Islet precursor cell (in vitro differentiated cells): ENCODE results near the gene SOS2.
"Not testable (repeated sequence)": the region's sequence is repeated elsewhere in the genome, so short reads cannot be mapped to it uniquely, and the experiment has no call there.

Source experiments
- DNase-seq: peaks from one replicate; pipeline ENCODE4 v3.0.0-alpha.2; 2018

Gene SOS2

GRCh38 chr14:50083467-50084337 lies 147.7 kb downstream of the SOS2 start:
- no peak for DNase-seq

- no peak for DNase-seq
These were observed 148.5 kb downstream of the SOS2 start for GRCh38 chr14:50082784-50083466.

GRCh38 chr14:50082308-50082742 lies 149.1 kb downstream of the SOS2 start:
- DNase-seq, result no peak

DNA sequence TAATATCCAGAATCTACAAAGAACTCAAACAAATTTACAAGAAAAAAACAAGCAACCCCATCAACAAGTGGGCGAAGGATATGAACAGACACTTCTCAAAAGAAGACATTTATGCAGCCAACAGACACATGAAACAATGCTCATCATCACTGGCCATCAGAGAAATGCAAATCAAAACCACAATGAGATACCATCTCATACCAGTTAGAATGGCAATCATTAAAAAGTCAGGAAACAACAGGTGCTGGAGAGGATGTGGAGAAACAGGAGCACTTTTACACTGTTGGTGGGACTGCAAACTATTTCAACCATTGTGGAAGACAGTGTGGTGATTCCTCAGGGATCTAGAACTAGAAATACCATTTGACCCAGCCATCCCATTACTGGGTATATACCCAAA lies 152.3 kb downstream of the SOS2 start:
- not testable (repeated sequence) for DNase-seq

GRCh38 chr14:50073663-50074062 lies 157.7 kb downstream of the SOS2 start:
- DNase-seq, result not testable (repeated sequence)

- DNase-seq, result no peak
These were observed 159.0 kb downstream of the SOS2 start for GRCh38 chr14:50072395-50072794.

DNA sequence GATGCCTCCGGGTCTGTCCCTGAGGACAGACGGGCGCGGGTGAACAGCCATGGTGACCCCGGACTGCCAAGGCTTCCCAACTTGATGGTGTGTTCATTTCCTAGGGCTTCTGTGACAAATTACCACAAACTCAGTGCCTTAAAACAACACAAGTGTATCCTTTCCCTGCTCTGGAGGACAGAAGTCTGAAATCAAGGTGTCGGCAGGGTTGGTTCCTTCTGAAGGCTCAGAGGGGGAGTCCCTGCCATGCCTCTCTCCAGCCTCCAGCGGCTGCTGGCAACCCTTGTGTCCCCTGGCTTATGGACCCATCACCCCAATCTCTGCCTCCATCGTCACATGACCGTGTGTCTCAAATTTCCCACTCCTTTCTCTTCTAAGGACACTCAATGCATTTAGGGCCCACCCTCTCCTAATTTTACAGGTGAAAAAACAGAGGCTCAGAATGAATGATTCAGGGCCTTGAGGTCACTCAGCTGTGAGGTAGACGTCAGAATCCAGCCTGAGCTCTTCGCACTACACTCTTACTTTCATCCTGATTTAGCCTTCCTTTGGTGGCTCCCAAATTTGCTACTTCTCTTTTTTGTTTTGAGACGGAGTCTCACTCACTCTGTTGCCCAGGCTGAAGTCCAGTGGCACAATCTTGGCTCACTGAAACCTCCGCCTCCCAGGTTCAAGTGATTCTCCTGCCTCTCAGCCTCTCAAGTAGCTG lies 160.4 kb downstream of the SOS2 start:
- no peak for DNase-seq

DNA sequence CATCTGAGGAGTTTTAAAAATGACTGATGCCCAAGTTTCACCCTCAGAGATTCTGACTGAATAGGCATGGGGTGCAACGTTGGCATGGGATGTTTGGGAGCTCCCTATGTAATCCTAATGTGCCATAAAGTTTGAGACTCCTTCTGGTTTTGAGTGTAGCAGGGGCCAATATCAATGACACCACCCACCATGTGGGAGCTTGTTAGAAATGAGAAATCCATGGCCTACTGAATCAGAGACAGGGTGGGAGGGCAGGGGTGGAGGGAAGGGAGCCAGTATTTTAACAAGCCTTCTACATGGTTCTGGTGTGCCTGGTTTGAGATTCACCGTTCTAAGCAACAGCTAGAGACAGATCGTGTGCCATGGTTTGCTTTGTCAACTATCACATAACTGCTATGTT lies 161.1 kb downstream of the SOS2 start:
- no peak for DNase-seq

- DNase-seq, result no peak
These were observed 162.1 kb downstream of the SOS2 start for GRCh38 chr14:50069325-50069724.

GRCh38 chr14:50068496-50068895 lies 162.9 kb downstream of the SOS2 start:
- no peak for DNase-seq

- DNase-seq, result no peak
These were observed 163.5 kb downstream of the SOS2 start for GRCh38 chr14:50067723-50068495.
